NOMO-1 treated with DMSO at 0.1 percent for 48 hours (cell line): Measurements from ENCODE around the gene QPRT.
A peak's percentile ranks its signal among the peaks of the same experiment; 100 is the strongest.
"Not testable (repeated sequence)": the region's sequence is repeated elsewhere in the genome, so short reads cannot be mapped to it uniquely, and the experiment has no call there.

ENCODE experiments used
- DNase-seq: peaks from one replicate; lab custom pipeline; 2025; ENCODE audit not compliant: unreplicated experiment; lab: John Stamatoyannopoulos, UW

The QPRT gene

DNA sequence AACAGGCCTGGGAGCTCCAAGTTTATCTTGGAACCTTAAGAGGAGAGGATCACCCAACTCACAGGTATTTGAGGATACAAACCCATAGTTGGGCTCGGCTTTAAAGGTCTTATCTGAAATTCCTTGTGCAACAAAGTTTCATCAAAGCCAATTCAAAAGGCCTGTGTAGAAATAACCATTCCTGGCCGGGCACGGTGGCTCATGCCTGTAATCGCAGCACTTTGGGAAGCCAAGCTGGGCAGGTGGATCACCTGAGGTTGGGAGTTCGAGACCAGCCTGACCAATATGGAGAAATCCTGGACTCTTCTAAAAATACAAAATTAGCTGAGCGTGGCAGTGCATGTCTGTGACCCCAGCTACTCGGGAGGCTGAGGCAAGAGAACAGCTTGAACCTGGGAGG is 38.1 kb downstream of the QPRT start:
- no peak for DNase-seq

DNA sequence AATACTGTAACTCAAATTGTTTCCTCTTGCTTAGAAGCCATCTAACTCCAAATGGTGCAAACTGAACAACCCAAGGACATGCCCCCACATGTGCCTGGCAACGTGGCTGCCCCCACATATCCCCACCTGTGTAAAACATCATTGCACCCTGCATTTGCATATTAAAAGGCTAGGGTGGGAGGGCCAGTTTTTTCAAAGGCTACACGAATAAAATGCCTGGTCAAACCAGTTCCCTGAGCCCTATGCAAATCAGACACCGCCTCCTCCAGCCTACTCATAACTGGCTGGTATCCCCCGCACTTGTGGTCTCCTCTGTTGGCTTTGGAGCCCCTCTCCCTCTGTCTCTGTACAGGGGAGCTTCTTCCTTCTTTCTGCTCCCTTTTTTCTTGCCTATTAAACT is 40.1 kb downstream of the QPRT start:
- DNase-seq, result no peak

DNA sequence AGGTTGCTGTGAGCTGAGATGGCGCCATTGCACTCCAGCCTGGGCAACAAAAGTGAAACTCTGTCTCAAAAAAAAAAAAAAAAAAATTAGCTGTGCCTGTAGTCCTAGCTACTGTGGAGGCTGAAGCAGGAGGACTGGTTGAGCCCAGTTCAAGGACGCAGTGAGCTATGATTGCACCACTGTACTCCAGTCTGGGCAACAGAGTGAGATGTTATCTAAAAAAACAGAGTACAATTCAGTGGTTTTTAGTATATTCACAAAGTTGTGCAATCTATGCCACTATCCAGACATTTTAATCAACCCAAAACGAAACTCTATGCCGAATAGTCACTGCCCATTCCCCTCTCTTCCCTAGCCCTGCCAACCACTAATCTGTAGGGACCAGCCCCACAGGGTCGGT is 41.7 kb downstream of the QPRT start:
- DNase-seq, result peak; percentile 46

GRCh38 chr16:29721167-29721879 is 42.3 kb downstream of the QPRT start:
- peak; percentile 63 for DNase-seq

GRCh38 chr16:29726845-29727377 is 47.9 kb downstream of the QPRT start:
- DNase-seq, result no peak

DNA sequence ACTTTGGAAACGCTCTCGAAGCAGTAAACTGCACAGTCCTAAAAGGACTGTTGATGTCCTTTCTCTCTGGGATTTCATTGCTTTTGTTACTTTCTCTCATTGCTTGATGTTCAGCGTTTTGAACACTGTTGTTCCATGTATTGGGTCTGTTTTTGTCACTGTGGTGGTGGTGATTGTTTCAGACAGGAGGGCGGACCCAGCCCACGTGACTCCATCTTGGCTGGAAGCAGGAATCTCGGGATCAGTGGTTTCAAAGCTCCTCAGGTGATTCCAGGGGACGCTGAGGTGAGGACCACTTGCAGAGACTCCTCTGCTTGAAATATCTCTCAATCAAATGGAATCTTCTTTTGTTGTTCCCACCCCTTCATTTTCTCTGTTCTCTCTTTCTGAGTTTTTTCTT is 48.5 kb downstream of the QPRT start:
- no peak for DNase-seq

DNA sequence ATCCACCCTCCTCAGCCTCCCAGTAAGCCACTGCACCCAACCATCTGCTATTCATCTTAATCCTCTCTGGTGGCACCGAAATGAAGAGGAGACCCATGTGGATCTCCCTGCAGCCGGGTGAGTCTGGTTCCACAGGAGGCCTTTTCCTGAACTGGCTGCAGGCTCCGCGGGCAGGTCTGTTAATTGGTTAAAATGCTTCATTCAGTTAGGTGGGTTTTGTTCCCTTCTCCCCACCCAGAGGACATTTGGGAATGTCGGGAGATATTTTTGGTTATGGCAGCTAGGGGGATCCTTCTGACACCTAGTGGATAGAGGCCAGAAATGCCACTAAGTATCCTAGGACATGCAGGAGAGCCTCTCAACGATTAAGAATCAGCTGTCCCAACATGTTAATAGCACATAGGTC is 50.1 kb downstream of the QPRT start:
- DNase-seq, result peak; percentile 15

DNA sequence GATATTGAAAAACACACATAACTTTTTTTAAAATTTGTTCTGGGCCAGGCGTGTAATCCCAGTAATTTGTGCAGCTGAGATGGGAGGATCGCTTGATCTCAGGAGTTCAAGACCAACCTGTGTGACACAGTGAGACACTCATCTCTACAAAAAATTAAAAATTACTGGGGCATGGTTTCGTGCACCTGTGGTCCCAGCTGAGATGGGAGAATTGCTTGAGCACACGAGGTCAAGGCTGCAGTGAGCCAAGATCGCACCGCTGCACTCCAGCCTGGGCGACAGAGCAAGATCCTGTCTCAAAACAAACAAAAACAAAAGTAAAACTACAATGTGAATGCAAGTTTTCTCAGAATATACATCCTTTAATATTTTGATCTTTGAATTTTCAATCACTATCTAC is 51.7 kb downstream of the QPRT start:
- no peak for DNase-seq

DNA sequence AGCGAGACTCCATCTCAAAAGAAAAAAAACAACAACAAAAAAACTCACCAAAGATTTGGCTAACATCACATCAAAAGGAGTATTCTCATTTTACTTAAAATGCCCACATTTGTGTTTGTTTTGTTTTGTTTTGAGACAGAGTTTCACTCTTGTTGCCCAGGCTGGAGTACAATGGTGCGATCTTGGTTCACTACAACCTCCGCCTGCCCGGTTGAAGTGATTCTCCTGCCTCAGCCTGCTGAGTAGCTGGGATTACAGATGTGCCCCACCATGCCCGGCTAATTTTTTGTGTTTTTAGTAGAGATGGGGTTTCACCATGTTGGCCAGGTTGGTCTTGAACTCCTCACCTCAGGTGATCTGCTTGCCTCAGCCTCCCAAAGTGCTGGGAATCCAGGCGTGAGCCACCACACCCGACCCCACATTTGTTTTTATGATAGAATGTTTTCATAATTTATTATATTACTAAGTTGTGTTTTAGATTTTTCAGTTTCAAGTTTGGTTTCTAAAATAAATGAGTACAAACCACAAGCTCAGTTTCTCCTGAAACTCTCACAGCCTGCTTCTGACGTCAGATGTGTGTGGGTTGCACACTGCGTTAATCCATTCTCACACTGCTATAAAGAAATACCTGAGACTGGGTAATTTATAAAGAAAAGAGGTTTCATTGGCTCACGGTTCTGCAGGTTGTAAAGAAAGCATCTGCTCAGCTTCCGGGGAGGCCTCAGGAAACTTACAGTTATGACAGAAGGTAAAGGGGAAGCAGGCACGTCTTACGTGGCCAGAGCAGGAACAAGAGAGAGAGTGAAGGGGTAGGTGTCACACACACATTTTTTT is 53.0 kb downstream of the QPRT start:
- DNase-seq, result peak; percentile 16

DNA sequence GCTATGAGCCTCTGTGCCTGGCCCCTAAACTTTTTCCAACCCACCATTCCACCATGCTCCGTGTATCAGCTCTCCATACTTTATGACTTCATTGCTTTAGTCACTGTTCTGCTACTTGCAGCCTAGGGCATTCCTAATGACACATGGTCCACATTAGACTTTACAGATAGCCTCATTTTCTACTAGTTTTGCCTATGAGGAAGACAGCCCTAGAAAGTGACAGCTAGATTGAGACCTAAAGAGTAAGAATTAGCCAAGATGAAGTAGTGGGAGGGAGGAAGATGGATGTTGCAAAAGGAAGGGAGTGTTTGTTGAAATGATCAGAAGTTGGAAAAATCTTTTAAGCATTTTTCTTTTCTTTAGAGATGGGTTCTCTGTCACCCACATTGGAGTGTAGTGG is 55.8 kb downstream of the QPRT start:
- DNase-seq, result no peak

- no peak for DNase-seq
These were observed 57.1 kb downstream of the QPRT start for GRCh38 chr16:29736112-29736511.

DNA sequence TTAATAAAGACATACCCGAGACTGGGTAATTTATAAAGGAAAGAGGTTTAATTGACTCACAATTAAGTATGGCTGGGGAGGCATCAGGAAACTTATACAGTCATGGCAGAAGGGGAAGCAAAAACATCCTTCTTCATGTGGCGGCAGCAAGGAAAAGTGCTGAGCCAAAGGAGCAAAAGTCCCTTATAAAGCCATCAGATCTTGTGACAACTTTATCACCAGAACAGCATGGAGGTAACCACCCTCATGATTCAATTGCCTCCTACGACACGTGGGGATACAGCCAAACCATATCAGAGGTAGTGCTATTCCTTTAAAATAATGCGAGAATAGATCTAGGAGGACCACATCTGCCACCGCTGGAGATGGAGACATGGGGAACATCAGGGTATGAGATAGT is 57.8 kb downstream of the QPRT start:
- DNase-seq, result no peak

GRCh38 chr16:29737713-29738112 is 58.7 kb downstream of the QPRT start:
- DNase-seq, result no peak

GRCh38 chr16:29738514-29738913 is 59.5 kb downstream of the QPRT start:
- DNase-seq, result peak; percentile 22

- DNase-seq, result not testable (repeated sequence)
These were observed 61.1 kb downstream of the QPRT start for GRCh38 chr16:29739927-29740629.

DNA sequence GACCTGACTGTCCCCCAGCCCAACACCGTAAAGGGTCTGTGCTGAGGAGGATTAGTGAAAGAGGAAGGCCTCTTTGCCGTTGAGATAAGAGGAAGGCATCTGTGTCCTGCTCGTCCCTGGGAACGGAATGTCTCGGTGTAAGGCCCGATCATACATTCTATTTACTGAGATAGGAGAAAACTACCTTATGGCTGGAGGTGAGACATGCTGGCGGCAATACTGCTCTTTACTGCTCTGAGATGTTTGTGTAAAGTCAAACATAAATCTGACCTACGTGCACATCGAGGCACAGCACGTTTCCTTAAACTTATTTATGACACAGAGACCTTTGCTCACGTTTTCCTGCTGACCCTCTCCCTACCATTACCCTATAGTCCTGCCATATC is 61.6 kb downstream of the QPRT start:
- not testable (repeated sequence) for DNase-seq

GRCh38 chr16:29742683-29743275 is 63.8 kb downstream of the QPRT start:
- no peak for DNase-seq

DNA sequence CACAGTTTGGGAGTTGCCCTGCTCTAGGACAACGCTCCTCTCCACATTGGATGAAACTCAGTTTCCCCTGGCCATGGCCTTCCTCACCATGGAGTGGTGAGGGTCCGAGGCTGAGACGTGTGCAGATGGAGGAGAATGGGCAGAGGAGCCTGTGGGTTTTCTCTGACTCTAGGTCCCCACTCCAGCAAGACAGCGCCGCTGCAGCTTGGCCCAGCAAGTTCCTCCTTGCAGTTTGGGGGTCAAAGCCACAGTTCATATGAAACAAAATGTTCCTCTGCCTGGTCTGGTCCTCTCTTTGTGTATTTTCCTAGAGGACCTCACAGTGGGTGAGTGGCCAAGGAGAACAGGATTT is 64.5 kb downstream of the QPRT start:
- no peak for DNase-seq

- DNase-seq, result no peak
These were observed 65.0 kb downstream of the QPRT start for GRCh38 chr16:29743827-29744531.

DNA sequence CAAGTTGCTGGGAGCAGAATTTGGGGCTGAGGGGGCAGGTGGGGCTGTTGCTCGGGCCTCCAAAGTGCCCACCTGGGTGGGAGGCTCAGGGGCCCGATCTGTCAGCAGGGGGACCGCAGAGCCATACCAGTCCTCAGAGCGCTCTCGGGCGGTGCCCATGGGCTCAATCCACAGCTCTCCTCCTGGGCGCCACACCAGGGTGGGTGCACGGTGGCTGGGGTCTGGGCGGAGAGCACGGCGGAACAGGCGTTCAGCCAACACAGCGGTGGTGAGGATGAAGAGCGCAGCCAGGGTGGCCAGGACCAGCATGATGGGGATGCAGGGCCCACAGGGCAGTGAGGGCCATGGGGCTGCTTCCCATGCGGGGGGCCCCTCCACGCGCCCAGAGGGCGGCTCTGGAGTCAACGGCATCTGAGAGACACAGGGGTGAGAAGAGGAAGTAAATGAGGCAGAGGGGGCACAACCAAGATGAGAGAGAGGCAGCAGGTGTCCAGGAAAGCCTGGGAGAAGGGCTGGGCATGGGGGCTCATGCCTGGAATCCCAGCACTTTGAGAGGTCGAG is 65.6 kb downstream of the QPRT start:
- peak; percentile 54 for DNase-seq
